ENCODE data around the gene ADCY5. TPM values are rescaled to one million over a fixed set of nuclear protein-coding genes. Genes with fewer than 3 reads are reported as not detected.

The ADCY5 gene
- total RNA-seq, 1 donor from 2014 or later = 3.8 TPM

GRCh38 chr3:123431007-123431657 lies 17.8 kb downstream of the ADCY5 start:
- no peak for ATAC-seq

GRCh38 chr3:123430266-123430665 lies 18.6 kb downstream of the ADCY5 start:
- no peak for DNase-seq (ENCODE audit: low spot score)
- no peak for ATAC-seq

More at GRCh38 chr3:123431007-123431657, 17.8 kb downstream of the ADCY5 start:
- no peak for DNase-seq (ENCODE audit: low spot score)

GRCh38 chr3:123429362-123430125 lies 19.3 kb downstream of the ADCY5 start:
- no peak for DNase-seq (ENCODE audit: low spot score)
- no peak for ATAC-seq

DNA sequence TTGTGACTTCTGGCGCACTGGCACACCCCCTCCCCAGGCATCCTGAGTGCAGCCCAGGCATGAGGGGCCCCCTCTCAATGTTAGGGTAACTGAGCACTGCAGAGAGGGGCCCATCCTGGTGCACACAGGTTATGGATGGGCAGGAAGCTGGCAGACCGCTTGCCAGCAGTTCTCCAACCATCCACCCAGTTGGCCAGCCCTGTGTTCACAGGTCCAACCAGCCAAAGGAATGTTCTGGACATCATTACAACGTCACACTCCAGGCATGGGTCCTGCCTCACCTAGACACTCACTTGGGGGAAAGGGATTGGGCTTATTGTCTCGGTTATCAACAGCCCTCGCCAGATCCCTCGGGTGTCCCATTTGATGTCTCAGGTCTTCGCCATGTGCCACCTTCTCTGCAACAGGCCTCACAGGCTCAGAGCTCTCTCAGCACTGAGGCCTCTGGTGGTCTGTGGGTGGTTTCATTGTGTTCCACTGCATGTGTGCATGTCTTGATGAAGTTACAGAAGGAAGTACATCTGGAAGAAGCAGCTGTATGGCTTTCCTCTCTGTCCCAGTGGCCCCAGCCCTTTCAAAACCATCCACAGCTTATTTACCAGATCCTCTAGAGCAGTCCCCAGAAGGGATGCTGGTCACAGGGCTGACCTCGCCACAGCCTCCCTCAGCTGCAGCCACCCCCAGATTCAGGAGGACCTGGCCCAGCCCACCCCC lies 23.7 kb downstream of the ADCY5 start:
- ATAC-seq (peak; percentile 72), DNase-seq (ENCODE audit: low spot score) (no peak)

- peak; percentile 86 for DNase-seq (ENCODE audit: low spot score)
Measured at GRCh38 chr3:123424321-123424998, 24.4 kb downstream of the ADCY5 start.

DNA sequence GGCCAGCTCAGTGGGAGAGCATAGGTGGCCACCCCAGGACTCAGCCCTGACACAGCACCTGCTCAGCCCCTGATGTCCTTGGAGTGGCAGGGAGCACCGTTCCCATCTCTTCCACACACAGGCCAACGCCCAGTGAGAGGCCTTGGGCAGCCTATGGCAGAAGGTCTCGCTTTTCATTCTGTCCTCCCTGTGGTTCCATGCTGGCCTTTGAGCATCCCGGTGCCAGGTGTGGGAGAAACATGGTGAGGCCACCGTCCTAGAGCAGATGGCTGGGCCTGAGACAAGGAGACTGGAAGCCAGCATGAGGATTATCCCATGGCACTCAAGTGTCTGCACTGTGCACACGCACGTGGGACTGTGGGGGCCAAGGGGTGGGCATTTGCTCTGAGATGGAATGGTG lies 25.1 kb downstream of the ADCY5 start:
- ATAC-seq = no peak
- DNase-seq (ENCODE audit: low spot score) = no peak

More at GRCh38 chr3:123424321-123424998, 24.4 kb downstream of the ADCY5 start:
- ATAC-seq = peak; percentile 72

DNA sequence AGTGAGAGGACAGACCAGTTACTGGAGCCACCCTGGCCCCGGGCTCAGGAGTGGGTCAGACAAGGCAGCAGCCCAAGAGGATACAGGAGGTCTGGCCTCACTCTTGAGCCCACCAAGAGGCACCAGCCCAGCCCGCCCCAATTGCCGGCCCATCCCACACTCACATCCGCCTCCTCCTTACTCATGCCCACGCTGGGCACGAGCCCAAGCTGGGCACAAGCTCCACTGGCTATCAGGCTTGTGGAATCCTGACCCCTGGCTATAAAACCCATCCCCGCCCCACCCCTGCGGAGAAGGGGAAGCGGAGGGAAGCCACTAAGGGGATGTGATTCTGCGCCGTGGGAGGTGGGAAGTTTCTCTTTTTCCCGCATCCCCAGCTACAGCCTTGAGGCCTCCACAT lies 25.9 kb downstream of the ADCY5 start:
- ATAC-seq (peak; percentile 77), DNase-seq (ENCODE audit: low spot score) (peak; percentile 74)

DNA sequence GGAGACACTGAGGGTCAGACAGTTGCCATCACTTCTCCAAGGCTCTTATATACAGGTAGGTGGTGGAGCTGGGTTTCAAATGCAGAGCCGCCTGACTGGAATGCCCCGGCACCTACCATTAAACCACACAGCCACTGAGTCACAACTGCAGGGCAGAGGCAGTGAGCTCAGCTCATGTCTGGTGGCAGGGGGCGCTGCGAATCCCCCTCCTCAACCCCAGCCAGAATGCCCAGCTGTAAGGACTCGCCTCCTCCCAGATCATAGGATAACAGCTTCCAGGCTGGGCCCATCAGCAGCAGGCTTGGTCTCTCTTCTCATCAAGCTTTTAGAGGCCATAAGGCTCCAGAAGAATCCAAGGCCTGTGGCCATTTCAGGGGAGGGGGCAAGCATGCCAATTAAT lies 26.4 kb downstream of the ADCY5 start:
- no peak for DNase-seq (ENCODE audit: low spot score)
- ATAC-seq = no peak

DNA sequence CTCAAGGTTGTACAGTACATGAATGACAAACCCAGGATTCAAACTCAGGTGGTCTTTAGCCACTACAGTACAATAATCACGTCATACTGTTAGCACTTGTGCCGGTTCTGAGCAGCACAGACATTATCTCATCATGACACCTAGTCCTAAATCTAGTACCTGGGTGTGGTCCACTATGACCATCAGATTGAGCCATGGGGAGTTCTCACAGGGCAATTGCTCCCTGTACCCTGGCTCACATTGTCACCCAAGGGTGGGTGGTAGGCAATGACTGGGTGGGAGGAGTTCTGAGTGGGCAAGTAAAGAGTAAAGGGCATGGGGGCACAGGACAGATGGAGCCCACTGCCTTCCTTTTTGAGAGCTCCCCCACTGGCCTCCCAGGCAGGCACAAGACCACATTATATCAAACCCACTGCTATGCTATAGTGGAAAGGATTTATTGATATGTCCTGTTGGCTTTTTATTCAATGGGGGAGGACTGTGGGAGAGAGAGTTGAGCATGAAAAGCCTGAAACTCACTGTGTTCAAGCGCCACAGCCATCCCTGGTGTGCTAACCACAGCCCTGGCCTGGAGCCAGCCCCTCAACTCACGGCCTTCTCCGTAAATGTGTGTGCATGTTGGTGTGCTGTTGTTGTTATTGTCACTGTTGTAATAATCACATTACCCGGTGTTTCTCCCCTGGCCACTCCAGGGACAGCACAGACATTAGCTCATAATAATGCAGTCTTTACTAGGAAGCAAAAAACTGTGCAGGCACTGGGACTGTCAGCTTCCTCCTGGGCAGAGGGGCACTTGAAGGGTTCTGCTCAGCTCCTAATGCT lies 27.3 kb downstream of the ADCY5 start:
- ATAC-seq = no peak
- no peak for DNase-seq (ENCODE audit: low spot score)

DNA sequence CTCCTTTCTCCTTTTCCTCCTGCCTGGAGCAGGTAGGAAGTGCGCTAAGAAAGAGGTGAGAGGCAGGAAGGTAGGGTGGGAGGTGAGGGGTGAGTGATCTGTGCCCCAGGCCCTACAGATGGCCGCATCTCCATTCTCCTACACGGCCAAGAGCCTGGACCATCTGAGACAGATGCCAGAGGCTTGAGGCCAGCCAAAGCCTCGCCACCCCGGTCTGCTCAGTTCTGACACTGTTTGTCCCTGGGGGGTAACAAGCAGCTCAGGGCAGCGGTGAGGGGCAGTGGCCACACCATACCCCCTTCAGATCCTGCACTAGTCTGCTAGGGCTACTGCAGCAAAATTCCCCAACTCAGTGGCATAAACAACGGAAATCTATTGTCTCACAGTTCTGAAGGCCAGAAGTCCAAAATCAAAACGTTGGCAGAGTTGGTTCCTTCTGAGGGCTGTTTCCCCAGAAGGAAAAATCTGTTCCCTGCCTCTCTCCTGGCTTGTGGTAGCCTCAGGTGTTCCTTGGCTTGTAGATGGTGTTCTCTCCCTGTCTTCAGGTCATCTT lies 28.4 kb downstream of the ADCY5 start:
- DNase-seq (ENCODE audit: low spot score) (no peak), ATAC-seq (no peak)

- ATAC-seq = no peak
- no peak for DNase-seq (ENCODE audit: low spot score)
Measured at GRCh38 chr3:123419850-123420297, 29.0 kb downstream of the ADCY5 start.

- ATAC-seq (no peak), DNase-seq (ENCODE audit: low spot score) (no peak)
Measured at GRCh38 chr3:123419181-123419849, 29.6 kb downstream of the ADCY5 start.

DNA sequence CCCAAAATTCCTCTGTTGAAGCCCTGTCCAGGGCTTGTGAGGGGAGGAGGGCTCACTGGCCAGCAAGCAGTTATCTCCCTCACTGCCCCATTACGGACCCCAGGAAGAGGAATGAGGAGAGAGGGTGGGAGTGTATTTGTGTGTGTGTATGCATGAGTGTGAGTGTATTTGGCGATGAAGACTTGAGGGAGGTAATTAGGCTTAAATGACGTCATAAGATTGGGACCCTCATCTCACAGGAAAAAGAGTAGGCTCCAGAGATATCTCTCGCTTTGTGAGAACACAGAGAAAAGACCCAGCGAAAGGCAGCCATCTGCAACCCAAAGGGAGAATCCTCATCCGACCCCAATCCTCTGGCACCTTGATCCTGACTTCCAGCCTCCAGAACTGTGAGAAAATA lies 32.2 kb downstream of the ADCY5 start:
- no peak for ATAC-seq
- no peak for DNase-seq (ENCODE audit: low spot score)

DNA sequence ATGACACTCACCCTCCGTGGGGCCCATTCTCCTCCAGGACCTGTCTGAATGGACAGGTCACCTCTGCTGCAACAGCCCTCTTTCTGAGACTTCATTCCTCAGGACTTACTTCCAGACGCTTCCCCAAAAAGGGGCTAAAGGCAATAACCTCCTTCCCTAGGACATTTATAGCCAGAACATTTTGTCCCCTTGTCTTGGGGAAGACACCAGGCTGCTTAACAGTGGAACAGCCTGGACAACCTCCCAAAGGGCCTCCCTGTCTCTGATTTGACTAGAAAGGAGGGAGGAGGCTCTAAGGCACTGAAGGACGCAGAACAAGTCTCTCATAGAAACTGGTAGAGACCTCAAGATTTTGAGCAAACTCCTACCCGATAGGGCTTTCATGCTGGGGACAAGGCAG lies 32.7 kb downstream of the ADCY5 start:
- no peak for DNase-seq (ENCODE audit: low spot score)
- no peak for ATAC-seq

DNA sequence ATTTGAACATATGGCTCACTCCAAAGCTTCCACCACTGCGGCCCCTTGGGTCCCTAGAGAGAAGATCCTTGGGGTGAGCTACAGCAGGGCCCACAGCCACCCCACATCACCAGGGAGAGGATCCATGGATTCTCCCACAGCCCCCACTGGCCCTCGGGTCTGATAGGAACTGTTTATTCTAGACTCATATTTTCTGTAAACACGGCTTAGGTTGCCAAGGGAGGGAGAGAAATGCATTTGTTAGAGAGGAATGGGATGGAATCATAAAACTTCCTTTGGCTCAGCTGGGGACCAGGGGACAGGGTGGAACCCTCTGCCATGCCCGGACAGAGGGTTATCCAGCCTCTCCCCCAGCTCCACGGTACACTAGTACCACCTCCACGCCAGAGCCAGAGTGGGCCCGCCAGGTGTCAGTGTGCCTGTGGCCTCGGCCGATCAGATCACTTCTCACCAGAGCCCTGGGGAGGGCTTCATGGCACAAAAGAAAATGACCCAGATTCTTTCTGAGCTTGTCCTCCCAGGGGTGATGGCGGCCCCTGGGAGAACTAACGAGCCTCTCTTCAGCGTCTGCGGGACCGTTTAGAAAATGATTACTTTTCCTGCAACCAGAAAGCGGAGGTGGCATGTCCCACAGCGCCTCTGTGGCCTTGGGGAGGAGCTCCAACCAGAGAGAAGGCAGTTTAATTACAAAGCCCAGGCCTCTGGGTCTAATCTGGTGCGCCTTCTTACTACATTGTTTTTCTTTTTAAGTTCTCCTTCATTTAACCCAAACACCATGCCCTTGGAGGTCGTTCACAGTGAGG lies 33.7 kb downstream of the ADCY5 start:
- DNase-seq (ENCODE audit: low spot score) (no peak), ATAC-seq (no peak)

DNA sequence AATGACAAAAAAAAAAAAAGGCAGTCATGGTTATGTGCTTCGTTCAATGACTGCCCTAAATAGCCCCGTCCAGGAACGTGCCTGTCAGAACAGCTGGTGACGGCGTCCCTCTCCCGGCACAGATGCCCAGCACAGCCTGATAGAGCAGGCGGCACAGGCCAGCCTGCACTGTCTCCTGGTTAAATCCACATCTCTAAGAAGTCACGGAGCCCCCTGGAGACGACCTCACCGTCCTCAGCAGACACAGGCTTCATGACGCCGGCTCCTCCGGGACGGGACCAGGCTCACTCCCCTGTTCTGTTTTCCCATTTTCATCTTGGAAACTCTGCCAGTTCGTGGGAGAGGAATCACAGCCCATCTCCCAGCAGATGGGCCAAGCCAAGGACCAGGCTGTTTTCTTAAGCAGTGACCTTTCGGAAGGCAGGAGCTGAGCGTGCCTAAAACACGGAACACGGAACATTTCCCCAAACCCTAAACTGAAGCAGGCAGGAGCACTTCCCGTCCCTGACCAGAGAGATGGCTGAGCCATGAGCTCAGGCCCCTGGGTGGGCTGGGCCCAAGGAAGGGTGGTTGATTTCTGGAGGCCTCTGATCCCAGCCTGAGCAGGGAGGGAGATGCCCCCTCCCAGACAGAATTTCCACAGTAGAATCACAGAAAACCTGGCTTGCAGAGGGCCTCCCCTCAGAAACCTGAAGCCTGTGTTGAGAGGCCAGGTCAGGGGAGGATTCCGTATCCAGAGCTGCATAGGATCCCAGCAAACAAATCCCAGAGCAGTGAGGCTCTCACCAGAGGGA lies 35.9 kb downstream of the ADCY5 start:
- DNase-seq (ENCODE audit: low spot score) (no peak), ATAC-seq (no peak)

DNA sequence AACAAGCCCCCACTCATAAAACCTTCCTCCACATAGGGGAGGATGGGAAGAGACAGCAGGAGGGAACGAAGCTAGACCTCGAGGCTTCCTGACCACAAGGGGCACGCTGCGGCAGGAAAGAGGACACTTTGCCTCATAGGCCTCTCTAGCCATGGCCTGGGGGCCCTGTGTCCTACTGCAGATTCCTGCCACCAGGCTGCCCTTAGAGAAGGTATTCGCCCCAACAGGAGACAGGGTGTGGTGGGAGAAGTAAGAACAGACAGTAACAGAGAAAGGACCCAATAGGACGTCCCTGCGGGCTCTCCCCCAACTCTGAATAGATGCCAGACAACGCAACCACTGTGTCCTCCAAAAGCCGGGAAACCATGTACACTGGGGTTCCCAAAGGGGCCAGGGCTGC lies 36.8 kb downstream of the ADCY5 start:
- DNase-seq (ENCODE audit: low spot score) (no peak), ATAC-seq (no peak)

All from left lobe of liver (tissue), 2 donors.